ENCODE measurements around the gene IMPG1.
A peak's percentile ranks its signal among the peaks of the same experiment; 100 is the strongest.
"Not testable (repeated sequence)": the region's sequence is repeated elsewhere in the genome, so short reads cannot be mapped to it uniquely, and the experiment has no call there.

Gene IMPG1

GRCh38 chr6:75913040-75913439 lies 159.4 kb downstream of the IMPG1 start:
- DNase-seq (ENCODE audit: low spot score), result no peak
- TF ChIP-seq CTCF (IDR thresholded peaks at IDR 0.05; ENCODE audit: extremely low read depth, insufficient read depth, missing control alignments), result no peak
- in situ Hi-C loops (cut with MboI; ENCODE audit: low pct_unique_long_range_greater_than_20kb, low sequenced_read_pairs, unreplicated experiment), result no loop called here

- in situ Hi-C loops (cut with MboI; ENCODE audit: low pct_unique_long_range_greater_than_20kb, low sequenced_read_pairs, unreplicated experiment), result no loop called here
- TF ChIP-seq CTCF (IDR thresholded peaks at IDR 0.05; ENCODE audit: extremely low read depth, insufficient read depth, missing control alignments), result no peak
- DNase-seq (ENCODE audit: low spot score), result no peak
Observed at GRCh38 chr6:75907444-75907843, 165.0 kb downstream of the IMPG1 start.

- no peak for DNase-seq (ENCODE audit: low spot score)
- in situ Hi-C loops (cut with MboI; ENCODE audit: low pct_unique_long_range_greater_than_20kb, low sequenced_read_pairs, unreplicated experiment), result no loop called here
- TF ChIP-seq CTCF (IDR thresholded peaks at IDR 0.05; ENCODE audit: extremely low read depth, insufficient read depth, missing control alignments), result no peak
Observed at GRCh38 chr6:75906871-75907270, 165.6 kb downstream of the IMPG1 start.

- in situ Hi-C loops (cut with MboI; ENCODE audit: low pct_unique_long_range_greater_than_20kb, low sequenced_read_pairs, unreplicated experiment); DNase-seq (ENCODE audit: low spot score): not testable (repeated sequence)
Observed at GRCh38 chr6:75905129-75905528, 167.3 kb downstream of the IMPG1 start.

- in situ Hi-C loops (cut with MboI; ENCODE audit: low pct_unique_long_range_greater_than_20kb, low sequenced_read_pairs, unreplicated experiment); DNase-seq (ENCODE audit: low spot score): not testable (repeated sequence)
Observed at GRCh38 chr6:75900216-75900615, 172.2 kb downstream of the IMPG1 start.

GRCh38 chr6:75896526-75896925 lies 175.9 kb downstream of the IMPG1 start:
- in situ Hi-C loops (cut with MboI; ENCODE audit: low pct_unique_long_range_greater_than_20kb, low sequenced_read_pairs, unreplicated experiment), result no loop called here
- no peak for TF ChIP-seq CTCF (IDR thresholded peaks at IDR 0.05; ENCODE audit: extremely low read depth, insufficient read depth, missing control alignments)

GRCh38 chr6:75893776-75894152 lies 178.7 kb downstream of the IMPG1 start:
- in situ Hi-C loops (cut with MboI; ENCODE audit: low pct_unique_long_range_greater_than_20kb, low sequenced_read_pairs, unreplicated experiment), result no loop called here
- TF ChIP-seq CTCF (IDR thresholded peaks at IDR 0.05; ENCODE audit: extremely low read depth, insufficient read depth, missing control alignments), result no peak
- DNase-seq (ENCODE audit: low spot score), result no peak

More at GRCh38 chr6:75896526-75896925, 175.9 kb downstream of the IMPG1 start:
- DNase-seq (ENCODE audit: low spot score), result no peak

GRCh38 chr6:75893058-75893775 lies 179.2 kb downstream of the IMPG1 start:
- TF ChIP-seq CTCF (IDR thresholded peaks at IDR 0.05; ENCODE audit: extremely low read depth, insufficient read depth, missing control alignments), result peak; percentile 61
- DNase-seq (ENCODE audit: low spot score), result peak; percentile 35
- in situ Hi-C loops (cut with MboI; ENCODE audit: low pct_unique_long_range_greater_than_20kb, low sequenced_read_pairs, unreplicated experiment), result no loop called here
